Lower leg skin (tissue), 4 donors: ENCODE measurements around the gene BEST3. TPM values are rescaled to one million over a fixed set of nuclear protein-coding genes. Genes with fewer than 3 reads are reported as not detected.

ENCODE experiments used
- DNase-seq, 2 donors: peaks; one replicate each; pipeline ENCODE4 v3.0.0-alpha.2; 2019; ENCODE audit warnings: low spot score in 2 of 2
- H3K4me3 ChIP-seq: fragments of 200-600 bp; sonication (generic); 2 replicates; pipeline ENCODE4 v1.5.1; 2017; ENCODE audit warnings: mild to moderate bottlenecking, low read depth; ENCODE audit not compliant: poor library complexity, severe bottlenecking
- POLR2A ChIP-seq, 2 donors: fragments of 450-650 bp; IDR thresholded peaks; one replicate each; pipeline ENCODE4 v1.6.1; 2016 to 2017; ENCODE audit warnings: antibody characterized with exemption in 2 of 2, mild to moderate bottlenecking in 1 of 2, moderate library complexity in 1 of 2
- WGBS, 2 donors: methylation state at CpG; one replicate each; pipeline ENCODE4 v1.1.5; 2018; 5-methylcytosine and 5-hydroxymethylcytosine counted together
- intact Hi-C: fragments of 100-400 bp; cut with DNase I; formaldehyde crosslinking; loops from one replicate; pipeline ENCODE4 v1.15.0; 2023; ENCODE audit warnings: low total_unique reads
- total RNA-seq, 4 donors: library from RNA; depleted of rRNA; stranded (reverse); fragments of >200 nt; gene quantifications; one replicate each; pipeline ENCODE4 v1.1.0, GENCODE V29; 2016
- TF ChIP-seq, protein P1 (sequence below), 3 donors: fragments of 450-650 bp; IDR thresholded peaks; one replicate each; pipeline ENCODE4 v1.5.1; 2016; ENCODE audit warnings: antibody characterized with exemption in 3 of 3, mild to moderate bottlenecking in 3 of 3, moderate library complexity in 2 of 3

The BEST3 gene
- total RNA-seq, 4 donors from 2014 or later: 0.13 to 0.49 TPM; not detected in 2

GRCh38 chr12:69630191-69630590 is 68.9 kb downstream of the BEST3 start:
- WGBS, 2 donors: 81 to 84% methylated on average over 6 of the region's 6 CpGs

GRCh38 chr12:69627501-69627900 is 71.6 kb downstream of the BEST3 start:
- WGBS, 2 donors: 76 to 90% methylated on average over 8 of the region's 8 CpGs
- no peak overlapping the region for H3K4me3 ChIP-seq
- TF ChIP-seq, protein P1, sequence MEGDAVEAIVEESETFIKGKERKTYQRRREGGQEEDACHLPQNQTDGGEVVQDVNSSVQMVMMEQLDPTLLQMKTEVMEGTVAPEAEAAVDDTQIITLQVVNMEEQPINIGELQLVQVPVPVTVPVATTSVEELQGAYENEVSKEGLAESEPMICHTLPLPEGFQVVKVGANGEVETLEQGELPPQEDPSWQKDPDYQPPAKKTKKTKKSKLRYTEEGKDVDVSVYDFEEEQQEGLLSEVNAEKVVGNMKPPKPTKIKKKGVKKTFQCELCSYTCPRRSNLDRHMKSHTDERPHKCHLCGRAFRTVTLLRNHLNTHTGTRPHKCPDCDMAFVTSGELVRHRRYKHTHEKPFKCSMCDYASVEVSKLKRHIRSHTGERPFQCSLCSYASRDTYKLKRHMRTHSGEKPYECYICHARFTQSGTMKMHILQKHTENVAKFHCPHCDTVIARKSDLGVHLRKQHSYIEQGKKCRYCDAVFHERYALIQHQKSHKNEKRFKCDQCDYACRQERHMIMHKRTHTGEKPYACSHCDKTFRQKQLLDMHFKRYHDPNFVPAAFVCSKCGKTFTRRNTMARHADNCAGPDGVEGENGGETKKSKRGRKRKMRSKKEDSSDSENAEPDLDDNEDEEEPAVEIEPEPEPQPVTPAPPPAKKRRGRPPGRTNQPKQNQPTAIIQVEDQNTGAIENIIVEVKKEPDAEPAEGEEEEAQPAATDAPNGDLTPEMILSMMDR (IDR thresholded peaks at IDR 0.05): no peak
- no peak for TF ChIP-seq POLR2A (IDR thresholded peaks at IDR 0.05)
- intact Hi-C loops: no loop called here
- no peak for DNase-seq

More at GRCh38 chr12:69630191-69630590, 68.9 kb downstream of the BEST3 start:
- H3K4me3 ChIP-seq: no peak overlapping the region
- intact Hi-C loops: no loop called here
- no peak for DNase-seq
- TF ChIP-seq, protein P1 (IDR thresholded peaks at IDR 0.05): no peak

GRCh38 chr12:69623970-69624369 is 75.1 kb downstream of the BEST3 start:
- peak in 1 of 2 donors; percentile 81 for DNase-seq
- TF ChIP-seq, protein P1 (IDR thresholded peaks at IDR 0.05): no peak
- no peak for TF ChIP-seq POLR2A (IDR thresholded peaks at IDR 0.05)
- intact Hi-C loops: no loop called here
- no peak overlapping the region for H3K4me3 ChIP-seq
- WGBS, 2 donors: 63 to 80% methylated on average over 13 of the region's 13 CpGs

GRCh38 chr12:69621551-69621950 is 77.6 kb downstream of the BEST3 start:
- DNase-seq: peak in 1 of 2 donors; percentile 39
- H3K4me3 ChIP-seq: no peak overlapping the region
- TF ChIP-seq, protein P1 (IDR thresholded peaks at IDR 0.05): no peak
- TF ChIP-seq POLR2A (IDR thresholded peaks at IDR 0.05): no peak
- intact Hi-C loops: no loop called here
- 89 to 91% methylated on average over 2 of the region's 2 CpGs for whole genome bisulfite sequencing, 2 donors

- intact Hi-C loops: no loop called here
These were observed 78.2 kb downstream of the BEST3 start for GRCh38 chr12:69620921-69621320.

More at GRCh38 chr12:69620921-69621320, 78.2 kb downstream of the BEST3 start:
- H3K4me3 ChIP-seq: no peak overlapping the region
- TF ChIP-seq POLR2A (IDR thresholded peaks at IDR 0.05): no peak
- TF ChIP-seq, protein P1 (IDR thresholded peaks at IDR 0.05): no peak
- 94% methylated on average over 2 of the region's 2 CpGs for WGBS, 2 donors
- peak in 1 of 2 donors; percentile 4 for DNase-seq
